ENCODE results near the gene AGMAT.

AGMAT gene

DNA sequence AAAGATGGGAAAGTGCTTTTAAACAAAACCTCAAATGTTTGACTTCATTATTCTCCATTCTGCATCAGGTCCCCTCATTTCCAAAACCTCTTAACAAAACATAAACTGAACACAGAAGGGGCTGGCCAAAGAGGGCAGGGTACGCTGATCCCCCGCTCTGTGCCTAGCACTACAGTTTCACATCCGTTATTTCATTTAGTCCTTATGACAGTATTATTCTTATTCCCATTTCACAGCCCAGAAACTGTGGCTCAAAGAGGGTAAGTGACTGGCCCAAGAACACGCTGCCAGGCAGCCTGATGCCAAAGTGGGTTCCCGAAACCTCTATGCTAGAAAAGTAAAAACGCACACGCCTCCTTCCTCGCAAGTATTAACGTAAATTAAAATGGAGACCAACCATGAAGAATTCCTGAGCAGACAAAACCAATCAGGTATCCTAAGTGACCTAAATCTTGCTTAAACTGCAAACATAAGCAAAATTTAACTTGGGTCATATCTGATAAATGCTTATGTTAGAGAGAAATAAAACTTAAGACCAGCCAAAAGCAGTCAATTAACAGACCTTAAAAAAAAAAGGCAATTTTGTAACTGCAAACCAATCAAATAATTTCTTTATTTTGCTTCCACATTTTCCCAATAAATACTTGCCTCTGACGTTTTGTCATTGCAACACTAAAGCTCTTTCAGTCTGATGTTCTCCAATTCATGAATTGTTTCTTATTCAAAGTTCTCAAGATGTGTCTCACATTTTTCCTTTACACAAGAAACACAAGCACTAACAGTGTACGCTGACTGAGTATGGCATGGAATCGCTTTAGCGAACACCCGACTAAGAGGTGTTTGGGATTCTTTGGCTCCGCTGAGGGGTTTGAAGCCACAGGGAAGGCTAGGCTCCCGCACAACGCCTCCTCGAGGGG lies 61.5 kb downstream of the AGMAT start:
- DNase-seq (ENCODE audit: low read depth): no peak

DNA sequence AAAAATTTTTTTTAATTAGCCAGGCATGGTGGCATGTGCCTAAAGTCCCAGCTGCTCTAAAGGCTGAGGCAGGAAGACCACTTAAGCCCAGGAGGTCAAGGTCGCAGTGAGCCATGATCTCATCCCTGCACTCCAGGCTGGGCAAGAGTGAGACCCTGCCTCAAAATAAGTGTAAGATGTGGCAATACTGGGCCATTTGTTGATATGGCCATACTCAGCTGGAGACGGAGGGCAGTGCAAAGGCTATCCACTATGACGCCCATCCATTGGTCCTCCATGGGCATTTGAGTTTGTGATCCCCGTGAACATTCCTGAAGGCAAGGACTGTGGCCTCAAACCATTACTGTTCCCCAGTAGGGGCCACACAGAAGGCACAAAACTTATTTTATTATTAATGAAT lies 62.3 kb downstream of the AGMAT start:
- no peak for DNase-seq (ENCODE audit: low read depth)

Measured in activated T-helper 1 cell treated with Interleukin-2 at 50 U/mL for 16 hours (primary cell).